HUDEP-2 (cell line): ENCODE measurements around the gene CDK5RAP3.
"Not testable (repeated sequence)": the region's sequence is repeated elsewhere in the genome, so short reads cannot be mapped to it uniquely, and the experiment has no call there.

Experiments
- DNase-seq, 76 experiments: peaks; one replicate each; lab custom pipeline; 2025; ENCODE audit not compliant: unreplicated experiment in 76 of 76; lab: John Stamatoyannopoulos, UW

The CDK5RAP3 gene

GRCh38 chr17:47970725-47971499, at the start of gene CDK5RAP3:
TSS of gene CDK5RAP3 (plus strand) at chr17:47971113. CDS start at chr17:47971147, 34 bp downstream.
- DNase-seq, result peak; percentile 68 to 100 (median 99)

DNA sequence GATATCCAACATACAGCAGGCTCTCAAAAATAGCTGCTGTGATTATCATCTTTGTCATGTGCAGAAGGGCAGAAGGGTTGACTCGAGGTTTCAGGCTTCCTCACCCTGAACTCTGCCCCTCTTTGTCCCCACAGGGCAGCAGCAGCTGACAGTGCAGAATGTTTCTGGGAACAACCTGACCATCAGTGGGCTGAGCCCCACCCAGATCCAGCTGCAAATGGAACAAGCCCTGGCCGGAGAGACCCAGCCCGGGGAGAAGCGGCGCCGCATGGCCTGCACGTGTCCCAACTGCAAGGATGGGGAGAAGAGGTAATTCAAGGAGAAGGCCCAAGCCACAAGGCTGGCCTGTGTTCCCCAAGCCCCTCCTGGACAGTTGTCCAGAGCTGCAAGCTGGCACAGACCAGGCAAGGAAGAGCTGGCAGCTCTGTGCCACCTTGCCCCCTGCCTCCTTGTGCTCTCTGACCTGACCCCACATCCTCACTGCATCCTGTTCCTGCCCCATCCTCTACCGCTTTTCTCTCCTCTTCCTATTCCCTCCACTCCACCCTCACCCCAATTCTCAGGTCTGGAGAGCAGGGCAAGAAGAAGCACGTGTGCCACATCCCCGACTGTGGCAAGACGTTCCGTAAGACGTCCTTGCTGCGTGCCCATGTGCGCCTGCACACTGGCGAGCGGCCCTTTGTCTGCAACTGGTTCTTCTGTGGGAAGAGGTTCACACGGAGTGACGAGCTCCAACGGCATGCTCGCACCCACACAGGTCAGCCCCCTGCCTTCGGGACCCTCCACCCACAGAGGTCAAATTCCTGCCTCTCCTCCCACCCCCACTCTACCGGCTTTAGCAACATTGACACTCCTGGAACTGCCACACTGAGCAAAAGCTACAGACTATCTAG, 45.9 kb upstream of the CDK5RAP3 start:
- no peak for DNase-seq

DNA sequence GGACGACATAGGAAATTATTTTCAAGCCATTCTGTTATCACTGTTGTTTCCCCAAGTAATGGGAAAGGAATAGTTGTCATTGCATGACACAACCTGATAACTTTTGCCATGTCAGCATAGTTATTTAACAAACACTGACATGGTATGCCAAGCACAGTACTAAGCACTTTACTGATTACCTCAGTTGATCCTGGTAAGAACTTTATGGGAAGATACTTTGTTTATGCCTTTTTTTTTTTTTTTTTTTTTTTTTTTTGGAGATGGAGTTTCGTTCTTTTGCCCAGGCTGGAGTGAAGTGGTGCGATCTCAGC, 45.3 kb upstream of the CDK5RAP3 start:
- DNase-seq, result no peak

DNA sequence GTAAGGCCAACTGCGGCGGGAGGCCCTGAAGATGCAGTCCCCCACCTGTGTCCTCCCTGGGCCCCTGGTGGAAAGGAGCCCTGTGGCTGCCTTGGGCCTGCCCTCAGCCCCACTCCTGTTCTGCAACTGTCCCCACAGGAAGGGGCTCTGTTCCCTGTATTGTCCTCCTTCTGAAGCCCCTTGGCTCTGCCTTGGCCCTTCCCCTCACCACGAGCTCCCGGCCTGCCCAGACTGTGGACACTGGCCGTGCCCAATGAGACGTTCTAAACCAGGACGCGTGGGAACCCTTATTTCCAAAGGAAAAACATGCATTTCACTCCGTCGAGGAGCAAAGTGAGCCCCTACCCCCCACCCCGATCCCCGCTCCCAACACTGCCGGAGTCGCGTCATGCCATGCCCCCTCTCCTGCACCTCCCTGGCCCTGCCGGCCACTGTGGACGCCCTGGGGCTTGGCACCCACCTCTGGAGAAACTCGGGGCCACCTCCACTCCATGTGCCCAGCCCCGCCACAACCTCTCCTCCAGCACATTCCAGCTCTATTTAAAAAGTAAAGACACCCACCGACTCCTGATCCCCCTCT, 43.0 kb upstream of the CDK5RAP3 start:
- DNase-seq, result no peak

GRCh38 chr17:47928415-47928814, 42.5 kb upstream of the CDK5RAP3 start:
- no peak for DNase-seq

GRCh38 chr17:47929218-47930000, 41.5 kb upstream of the CDK5RAP3 start:
- DNase-seq, result peak in 2 of 76 experiments; percentile 4 to 9

GRCh38 chr17:47931848-47932247, 39.1 kb upstream of the CDK5RAP3 start:
- DNase-seq, result no peak

DNA sequence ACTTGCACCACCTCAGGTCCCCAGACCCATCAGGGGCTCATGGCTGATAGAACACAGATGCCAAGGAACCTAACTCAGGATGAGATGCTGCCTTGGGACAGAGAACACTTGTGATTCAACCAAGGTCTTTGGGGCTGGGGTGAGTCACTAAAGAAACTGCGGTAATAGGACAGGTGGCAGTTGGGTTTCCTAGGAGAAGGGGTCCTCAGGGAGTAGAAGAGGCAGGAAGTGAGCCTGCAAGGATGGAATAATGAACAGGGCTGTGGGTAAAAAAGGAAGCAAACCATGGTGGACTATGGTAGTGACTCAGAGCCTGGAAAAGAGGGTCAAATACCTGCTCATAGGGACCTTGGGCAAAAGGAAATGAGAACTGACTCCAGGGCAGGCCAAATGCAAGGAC, 36.1 kb upstream of the CDK5RAP3 start:
- peak in 1 of 76 experiments; percentile 16 for DNase-seq

DNA sequence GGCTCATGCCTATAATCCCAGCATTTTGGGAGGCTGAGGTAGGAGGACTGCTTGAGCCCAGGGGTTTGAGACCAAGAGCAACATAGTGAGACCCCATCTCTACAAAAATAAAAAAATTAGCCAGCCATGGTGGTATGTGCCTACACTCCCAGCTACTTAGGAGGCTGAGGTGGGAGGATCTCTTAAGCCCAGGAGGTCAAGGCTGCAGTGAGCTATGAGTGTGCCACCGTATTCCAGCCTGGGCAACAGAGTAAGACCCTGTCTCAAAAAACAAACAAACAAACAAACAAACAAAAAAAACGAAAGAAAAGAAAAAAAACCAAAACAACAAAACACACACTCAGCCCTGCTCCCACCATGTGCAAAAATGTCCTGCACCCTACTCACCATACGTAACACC, 35.4 kb upstream of the CDK5RAP3 start:
- DNase-seq, result not testable (repeated sequence)

DNA sequence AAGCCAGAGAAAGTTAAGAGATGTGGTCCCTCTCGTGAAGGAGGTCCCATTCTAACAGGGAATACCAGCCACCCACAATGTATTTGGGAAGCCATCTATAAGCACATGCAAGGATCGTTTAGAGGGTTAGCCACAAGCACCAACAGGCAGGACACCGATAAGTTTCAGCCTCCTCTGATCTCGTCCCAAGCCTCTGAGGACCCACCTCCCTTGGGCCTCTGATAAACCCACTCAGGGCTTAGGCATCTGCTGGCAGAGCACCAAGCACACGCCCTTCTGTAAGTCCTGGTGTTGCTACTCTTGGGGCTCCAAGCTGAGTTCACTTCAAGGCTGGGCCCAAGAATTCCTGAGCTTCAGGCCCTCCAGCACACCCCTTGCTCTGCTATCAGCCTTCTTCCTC, 35.0 kb upstream of the CDK5RAP3 start:
- DNase-seq, result peak in 75 of 76 experiments; percentile 31 to 96 (median 88)

- no peak for DNase-seq
Observed at GRCh38 chr17:47937941-47938340, 33.0 kb upstream of the CDK5RAP3 start.

- peak in 75 of 76 experiments; percentile 70 to 99 (median 96) for DNase-seq
Observed at GRCh38 chr17:47941246-47942095, 29.4 kb upstream of the CDK5RAP3 start, which contains the start of gene PNPO. TSS of gene PNPO (plus strand) at chr17:47941571. CDS start at chr17:47941676, 105 bp downstream.

GRCh38 chr17:47942096-47942510, 28.8 kb upstream of the CDK5RAP3 start:
- DNase-seq, result peak in 2 of 76 experiments; percentile 11 to 15

DNA sequence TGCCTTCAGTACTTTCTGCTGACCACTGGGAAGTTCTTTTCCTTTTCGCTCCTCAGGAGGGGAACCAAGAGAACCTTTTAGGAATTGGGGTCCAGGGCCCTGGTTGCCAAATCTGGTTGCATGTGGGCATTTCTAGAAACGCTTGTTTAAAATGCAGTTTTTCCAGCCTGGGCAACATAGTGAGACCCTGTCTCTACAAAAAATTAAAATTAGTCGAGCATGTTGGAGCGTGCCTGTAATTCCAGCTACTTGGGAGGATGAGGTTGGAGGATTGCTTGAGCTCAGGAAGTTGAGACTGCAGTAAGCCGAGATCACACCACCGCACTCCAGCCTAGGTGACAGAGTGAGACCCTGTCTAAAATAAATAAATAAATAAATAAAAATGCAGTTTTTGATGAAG, 28.3 kb upstream of the CDK5RAP3 start:
- DNase-seq, result no peak

GRCh38 chr17:47945080-47945479, 25.8 kb upstream of the CDK5RAP3 start:
- no peak for DNase-seq

- no peak for DNase-seq
Observed at GRCh38 chr17:47945529-47946508, 25.1 kb upstream of the CDK5RAP3 start.

GRCh38 chr17:47946516-47946915, 24.4 kb upstream of the CDK5RAP3 start:
- no peak for DNase-seq

DNA sequence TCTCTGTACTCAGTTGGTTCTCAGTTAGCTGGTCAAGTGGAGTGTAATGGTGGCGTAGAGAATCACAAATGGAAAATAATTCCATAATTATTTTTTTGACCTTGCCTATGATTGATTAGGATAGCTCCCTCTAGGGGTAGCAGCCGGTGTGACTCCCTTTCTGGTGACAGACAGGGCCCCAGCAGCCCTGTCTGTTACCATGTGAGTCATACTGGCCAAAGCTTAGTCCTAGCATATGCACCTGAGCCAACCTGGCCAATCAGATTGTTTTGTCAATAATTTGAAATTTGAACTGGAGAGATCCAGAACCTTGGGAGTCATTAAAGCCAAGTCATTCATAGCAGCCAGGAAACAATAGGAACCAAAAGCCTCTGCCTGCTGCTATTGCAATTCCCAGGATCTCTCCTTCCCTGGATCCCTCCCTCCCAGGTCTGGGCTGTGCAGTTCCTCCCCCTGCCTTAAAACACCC, 23.9 kb upstream of the CDK5RAP3 start:
- DNase-seq, result peak in 72 of 76 experiments; percentile 14 to 90 (median 69)
